ENCODE data around the gene ADGRG2.

The ADGRG2 gene

GRCh38 chrX:18966624-18967023 lies 155.6 kb downstream of the ADGRG2 start:
- Histone ChIP-seq H3K4me3 (ENCODE audit: low read depth in 1 of 2, low read length in 1 of 2) (no peak overlapping the region), H3K4me1 (ENCODE audit: control insufficient read depth in 1 of 2, insufficient read depth in 1 of 2, low read depth in 1 of 2, low read length in 1 of 2) (peaks cover 27% of the 10 kb centered on the region in 2 experiments), H3K36me3 (no peaks in the 10 kb centered on the region), H3K27me3 (no peaks in the 10 kb centered on the region), H3K9me3 (no peaks in the 10 kb centered on the region), H3K27ac (no peak overlapping the region)
- TF ChIP-seq, protein P1, sequence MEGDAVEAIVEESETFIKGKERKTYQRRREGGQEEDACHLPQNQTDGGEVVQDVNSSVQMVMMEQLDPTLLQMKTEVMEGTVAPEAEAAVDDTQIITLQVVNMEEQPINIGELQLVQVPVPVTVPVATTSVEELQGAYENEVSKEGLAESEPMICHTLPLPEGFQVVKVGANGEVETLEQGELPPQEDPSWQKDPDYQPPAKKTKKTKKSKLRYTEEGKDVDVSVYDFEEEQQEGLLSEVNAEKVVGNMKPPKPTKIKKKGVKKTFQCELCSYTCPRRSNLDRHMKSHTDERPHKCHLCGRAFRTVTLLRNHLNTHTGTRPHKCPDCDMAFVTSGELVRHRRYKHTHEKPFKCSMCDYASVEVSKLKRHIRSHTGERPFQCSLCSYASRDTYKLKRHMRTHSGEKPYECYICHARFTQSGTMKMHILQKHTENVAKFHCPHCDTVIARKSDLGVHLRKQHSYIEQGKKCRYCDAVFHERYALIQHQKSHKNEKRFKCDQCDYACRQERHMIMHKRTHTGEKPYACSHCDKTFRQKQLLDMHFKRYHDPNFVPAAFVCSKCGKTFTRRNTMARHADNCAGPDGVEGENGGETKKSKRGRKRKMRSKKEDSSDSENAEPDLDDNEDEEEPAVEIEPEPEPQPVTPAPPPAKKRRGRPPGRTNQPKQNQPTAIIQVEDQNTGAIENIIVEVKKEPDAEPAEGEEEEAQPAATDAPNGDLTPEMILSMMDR (IDR thresholded peaks at IDR 0.05), result no peak

DNA sequence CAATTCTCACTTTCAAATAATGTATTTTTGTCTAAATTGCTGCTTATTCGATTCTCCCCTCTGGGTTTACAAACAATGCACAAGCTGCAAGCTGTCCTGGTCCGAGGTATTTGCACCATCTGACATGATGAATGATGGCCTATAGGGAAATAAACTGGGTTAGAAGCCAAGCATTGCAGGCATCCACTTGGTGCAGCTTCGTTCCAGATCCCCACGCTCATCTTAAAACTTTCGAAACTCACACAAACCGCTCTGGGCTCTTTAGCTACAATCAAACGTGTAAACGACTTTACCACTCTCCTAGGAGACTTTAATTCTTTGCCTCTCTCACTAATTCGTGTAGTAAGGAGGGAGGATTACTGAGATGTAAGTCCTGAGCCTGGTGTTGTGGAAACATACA lies 157.4 kb downstream of the ADGRG2 start:
- H3K36me3 ChIP-seq, result no peaks in the 10 kb centered on the region
- TF ChIP-seq, protein P1 (IDR thresholded peaks at IDR 0.05), result no peak
- no peak overlapping the region for H3K4me3 ChIP-seq (ENCODE audit: low read depth in 1 of 2, low read length in 1 of 2)
- H3K4me1 ChIP-seq (ENCODE audit: control insufficient read depth in 1 of 2, insufficient read depth in 1 of 2, low read depth in 1 of 2, low read length in 1 of 2), result peaks cover 42 to 44% of the 10 kb centered on the region in 2 experiments
- H3K27ac ChIP-seq, result peak overlapping the region; percentile 5
- no peaks in the 10 kb centered on the region for H3K27me3 ChIP-seq
- no peaks in the 10 kb centered on the region for H3K9me3 ChIP-seq

DNA sequence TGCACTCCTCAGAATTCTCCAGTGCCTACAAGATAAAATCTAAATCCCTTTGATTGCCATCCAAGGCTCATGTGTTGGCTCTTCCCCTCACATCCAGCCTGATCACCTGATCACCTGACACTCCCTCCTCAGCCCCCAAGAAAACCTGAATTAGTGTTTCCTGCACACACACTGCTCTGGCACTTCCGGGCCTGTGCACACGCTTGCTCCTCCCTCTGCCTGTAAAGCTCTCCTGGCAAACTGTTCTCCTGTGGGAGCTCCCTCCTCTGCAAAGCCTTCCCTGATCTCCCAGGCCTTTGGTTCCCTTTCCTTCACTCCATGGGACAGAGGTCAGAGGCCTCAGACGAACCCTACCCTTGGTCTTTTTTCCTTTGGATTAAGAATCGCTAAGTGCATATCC lies 158.2 kb downstream of the ADGRG2 start:
- Histone ChIP-seq H3K27ac (no peak overlapping the region), H3K4me3 (ENCODE audit: low read depth in 1 of 2, low read length in 1 of 2) (no peak overlapping the region), H3K27me3 (no peaks in the 10 kb centered on the region), H3K4me1 (ENCODE audit: control insufficient read depth in 1 of 2, insufficient read depth in 1 of 2, low read depth in 1 of 2, low read length in 1 of 2) (peaks cover 51 to 53% of the 10 kb centered on the region in 2 experiments), H3K9me3 (no peaks in the 10 kb centered on the region), H3K36me3 (no peaks in the 10 kb centered on the region)
- TF ChIP-seq, protein P1 (IDR thresholded peaks at IDR 0.05), result no peak

GRCh38 chrX:18962329-18962728 lies 159.9 kb downstream of the ADGRG2 start:
- Histone ChIP-seq H3K27me3 (no peaks in the 10 kb centered on the region), H3K4me3 (ENCODE audit: low read depth in 1 of 2, low read length in 1 of 2) (peak overlapping the region in 1 of 2 experiments; percentile 32), H3K4me1 (ENCODE audit: control insufficient read depth in 1 of 2, insufficient read depth in 1 of 2, low read depth in 1 of 2, low read length in 1 of 2) (peaks cover 60 to 68% of the 10 kb centered on the region in 2 experiments), H3K36me3 (no peaks in the 10 kb centered on the region), H3K9me3 (no peaks in the 10 kb centered on the region), H3K27ac (peak overlapping the region; percentile 80)
- TF ChIP-seq, protein P1 (IDR thresholded peaks at IDR 0.05), result no peak

- Histone ChIP-seq H3K36me3 (no peaks in the 10 kb centered on the region), H3K4me1 (ENCODE audit: control insufficient read depth in 1 of 2, insufficient read depth in 1 of 2, low read depth in 1 of 2, low read length in 1 of 2) (peaks cover 67 to 74% of the 10 kb centered on the region in 2 experiments), H3K27me3 (no peaks in the 10 kb centered on the region), H3K27ac (peak overlapping the region; percentile 80), H3K4me3 (ENCODE audit: low read depth in 1 of 2, low read length in 1 of 2) (peak overlapping the region in 1 of 2 experiments; percentile 32), H3K9me3 (no peaks in the 10 kb centered on the region)
- TF ChIP-seq, protein P1 (IDR thresholded peaks at IDR 0.05), result no peak
These were observed 160.6 kb downstream of the ADGRG2 start for GRCh38 chrX:18961686-18962085.
